Eye (tissue), 1 donor: ENCODE results near the gene COMMD1.

Source experiments
- DNase-seq: peaks from one replicate; pipeline ENCODE4 v3.0.0-alpha.2; 2015

The COMMD1 gene

GRCh38 chr2:62184512-62185230, 279.2 kb downstream of the COMMD1 start:
- DNase-seq = no peak
